OCI-LY3 (cell line): Measurements from ENCODE around the gene EPC2.
"Not testable (repeated sequence)": the region's sequence is repeated elsewhere in the genome, so short reads cannot be mapped to it uniquely, and the experiment has no call there.

Experiments used
- H2AFZ ChIP-seq: fragments of 200-600, 300-600 bp; shearing (Covaris generic); 2 replicates; pipeline ENCODE4 v1.6.0; 2014; ENCODE audit warnings: antibody characterized with exemption, low read depth, low read length
- H3K27ac ChIP-seq: fragments of 200-600, 300-600 bp; sonication (generic); 2 replicates; pipeline ENCODE4 v1.5.1; 2014; ENCODE audit warnings: mild to moderate bottlenecking, low read length, moderate library complexity, mixed read lengths
- H3K27me3 ChIP-seq: fragments of 200-600, 300-600 bp; sonication (generic); 2 replicates; pipeline ENCODE4 v1.6.1; 2014; ENCODE audit warnings: low read depth, low read length, mixed read lengths
- H3K36me3 ChIP-seq: fragments of 200-600, 300-600 bp; sonication (generic); replicated peaks from 2 replicates; pipeline ENCODE3; 2014; ENCODE audit warnings: low read depth, low read length, mixed read lengths
- H3K4me1 ChIP-seq: fragments of 300-600, 200-600 bp; sonication (generic); 2 replicates; pipeline ENCODE4 v1.6.1; 2014; ENCODE audit warnings: low read length, mixed read lengths
- H3K4me2 ChIP-seq: fragments of 200-600, 300-600 bp; sonication (generic); 2 replicates; pipeline ENCODE4 v1.6.1; 2014; ENCODE audit warnings: low read length, mixed read lengths
- H3K4me3 ChIP-seq: fragments of 300-600, 200-600 bp; sonication (generic); 2 replicates; pipeline ENCODE4 v1.5.1; 2014; ENCODE audit warnings: antibody characterized with exemption, mild to moderate bottlenecking, low read length, moderate library complexity
- H3K79me2 ChIP-seq: fragments of 300-600, 200-600 bp; shearing (Covaris generic); 2 replicates; pipeline ENCODE4 v1.6.1; 2014; ENCODE audit warnings: mild to moderate bottlenecking, low read length, mixed read lengths
- H3K9ac ChIP-seq: fragments of 300-600, 200-600 bp; shearing (Covaris generic); 2 replicates; pipeline ENCODE4 v1.6.0; 2014; ENCODE audit warnings: mild to moderate bottlenecking, low read length, moderate library complexity
- H3K9me3 ChIP-seq: fragments of 200-600, 300-600 bp; shearing (Covaris generic); 2 replicates; pipeline ENCODE4 v1.6.1; 2014; ENCODE audit warnings: low read length, mixed read lengths; ENCODE audit not compliant: insufficient read depth
- H4K20me1 ChIP-seq: fragments of 200-600, 300-600 bp; sonication (generic); 2 replicates; pipeline ENCODE4 v1.6.1; 2016; ENCODE audit warnings: low read length, mixed read lengths; ENCODE audit not compliant: insufficient read depth
- CTCF ChIP-seq: fragments of 200-600, 300-600 bp; sonication (generic); IDR thresholded peaks from 2 replicates; pipeline ENCODE4 v1.5.1; 2014; ENCODE audit warnings: antibody characterized with exemption, low read length, low read depth
- EZH2phosphoT487 ChIP-seq: fragments of 200-600 bp; shearing (Covaris generic); IDR thresholded peaks from 2 replicates; pipeline ENCODE4 v1.6.1; 2018; ENCODE audit warnings: antibody characterized with exemption, mixed run types, low read depth

Gene EPC2

GRCh38 chr2:148644883-148645538 lies 460 bp downstream of the EPC2 start:
- Histone ChIP-seq H3K36me3 (no peaks in the 10 kb centered on the region), H3K4me1 (peaks cover 14% of the 10 kb centered on the region), H3K79me2 (peaks cover 48% of the 10 kb centered on the region), H3K9ac (peak overlapping the region; percentile 89), H2AFZ (peak overlapping the region; percentile 90; the same call in 1 of the 2 replicates), H3K27ac (peak overlapping the region; percentile 82), H4K20me1 (peaks cover 42% of the 10 kb centered on the region), H3K9me3 (no peaks in the 10 kb centered on the region), H3K27me3 (no peaks in the 10 kb centered on the region), H3K4me3 (peak overlapping the region; percentile 90), H3K4me2 (peak overlapping the region; percentile 70)
- TF ChIP-seq CTCF: no peak

GRCh38 chr2:148645539-148646230 lies 1.1 kb downstream of the EPC2 start:
- peak overlapping the region; percentile 28; the same call in 1 of the 2 replicates for H3K27ac ChIP-seq
- peak overlapping the region; percentile 72 for H3K9ac ChIP-seq
- peak overlapping the region; percentile 90 for H3K4me3 ChIP-seq
- H3K4me2 ChIP-seq: peak overlapping the region; percentile 70
- H3K4me1 ChIP-seq: peaks cover 14% of the 10 kb centered on the region
- TF ChIP-seq CTCF (no peak), EZH2phosphoT487 (no peak)
- H3K36me3 ChIP-seq: no peaks in the 10 kb centered on the region
- no peak overlapping the region for H2AFZ ChIP-seq
- H3K79me2 ChIP-seq: peaks cover 55% of the 10 kb centered on the region
- H3K27me3 ChIP-seq: no peaks in the 10 kb centered on the region
- H4K20me1 ChIP-seq: peaks cover 49% of the 10 kb centered on the region
- H3K9me3 ChIP-seq: no peaks in the 10 kb centered on the region

GRCh38 chr2:148646231-148646559 lies 1.6 kb downstream of the EPC2 start:
- Histone ChIP-seq H3K4me1 (peaks cover 16% of the 10 kb centered on the region), H3K27me3 (no peaks in the 10 kb centered on the region), H3K4me2 (peak overlapping the region; percentile 70), H4K20me1 (peaks cover 54% of the 10 kb centered on the region), H3K9ac (no peak overlapping the region; the same call in 1 of the 2 replicates), H3K36me3 (no peaks in the 10 kb centered on the region), H2AFZ (no peak overlapping the region), H3K9me3 (no peaks in the 10 kb centered on the region), H3K4me3 (peak overlapping the region; percentile 90), H3K79me2 (peaks cover 60% of the 10 kb centered on the region), H3K27ac (no peak overlapping the region)
- no peak for TF ChIP-seq EZH2phosphoT487
- TF ChIP-seq CTCF: no peak

- H3K4me1 ChIP-seq: peaks cover 30% of the 10 kb centered on the region
- not testable (repeated sequence) for H3K9ac ChIP-seq, H3K4me2 ChIP-seq, H2AFZ ChIP-seq, H3K36me3 ChIP-seq, H3K9me3 ChIP-seq, H3K27ac ChIP-seq, H3K27me3 ChIP-seq, H3K4me3 ChIP-seq
- H4K20me1 ChIP-seq: peaks cover 69% of the 10 kb centered on the region
- peaks cover 75% of the 10 kb centered on the region for H3K79me2 ChIP-seq
Measured at GRCh38 chr2:148647711-148648110, 3.2 kb downstream of the EPC2 start.
